NCI-H1092 (cell line): Measurements from ENCODE around the gene CLINT1.
"Not testable (repeated sequence)": the region's sequence is repeated elsewhere in the genome, so short reads cannot be mapped to it uniquely, and the experiment has no call there.

ENCODE experiments used
- DNase-seq: peaks from one replicate; lab custom pipeline; 2025; lab: John Stamatoyannopoulos, UW

Gene CLINT1

GRCh38 chr5:157858527-157859226 lies at the start of gene CLINT1:
Gene CLINT1, minus strand, starts transcription at chr5:157859145. Its CDS starts 175 bp downstream, at chr5:157858970.
- peak; percentile 25 for DNase-seq

GRCh38 chr5:157908459-157908858 lies 49.5 kb upstream of the CLINT1 start:
- DNase-seq, result no peak

GRCh38 chr5:157907479-157907878 lies 48.5 kb upstream of the CLINT1 start:
- DNase-seq, result no peak

GRCh38 chr5:157903117-157903450 lies 44.1 kb upstream of the CLINT1 start:
- no peak for DNase-seq

GRCh38 chr5:157902449-157903116 lies 43.6 kb upstream of the CLINT1 start:
- DNase-seq, result no peak

- DNase-seq, result no peak
Observed at GRCh38 chr5:157900644-157901043, 41.7 kb upstream of the CLINT1 start.

GRCh38 chr5:157893611-157894010 lies 34.7 kb upstream of the CLINT1 start:
- DNase-seq, result no peak

- DNase-seq, result no peak
Observed at GRCh38 chr5:157892974-157893373, 34.0 kb upstream of the CLINT1 start.

GRCh38 chr5:157890836-157891597 lies 32.1 kb upstream of the CLINT1 start:
- DNase-seq, result no peak

- no peak for DNase-seq
Observed at GRCh38 chr5:157888814-157889532, 30.0 kb upstream of the CLINT1 start.

- DNase-seq, result no peak
Observed at GRCh38 chr5:157886796-157887380, 27.9 kb upstream of the CLINT1 start.

GRCh38 chr5:157885051-157885450 lies 26.1 kb upstream of the CLINT1 start:
- DNase-seq, result not testable (repeated sequence)

GRCh38 chr5:157881498-157881897 lies 22.6 kb upstream of the CLINT1 start:
- DNase-seq, result not testable (repeated sequence)

GRCh38 chr5:157877821-157878220 lies 18.9 kb upstream of the CLINT1 start:
- DNase-seq, result no peak

- no peak for DNase-seq
Observed at GRCh38 chr5:157874861-157875260, 15.9 kb upstream of the CLINT1 start.

GRCh38 chr5:157870837-157871834 lies 12.2 kb upstream of the CLINT1 start:
- DNase-seq, result no peak

- DNase-seq, result no peak
Observed at GRCh38 chr5:157867751-157868387, 8.9 kb upstream of the CLINT1 start.

- DNase-seq, result no peak
Observed at GRCh38 chr5:157866536-157866935, 7.6 kb upstream of the CLINT1 start.

- DNase-seq, result no peak
Observed at GRCh38 chr5:157865781-157866180, 6.8 kb upstream of the CLINT1 start.

- no peak for DNase-seq
Observed at GRCh38 chr5:157864067-157864466, 5.1 kb upstream of the CLINT1 start.
